Measurements from ENCODE around the gene SLC25A25.
A peak's percentile ranks its signal among the peaks of the same experiment; 100 is the strongest.
"Not testable (repeated sequence)": the region's sequence is repeated elsewhere in the genome, so short reads cannot be mapped to it uniquely, and the experiment has no call there.

The SLC25A25 gene

GRCh38 chr9:128127990-128128835 lies 60.2 kb downstream of the SLC25A25 start:
- peak; percentile 90 for DNase-seq

- DNase-seq, result no peak
Observed at GRCh38 chr9:128128836-128129590, 61.0 kb downstream of the SLC25A25 start.

GRCh38 chr9:128129976-128130590 lies 62.1 kb downstream of the SLC25A25 start:
- not testable (repeated sequence) for DNase-seq

- DNase-seq, result not testable (repeated sequence)
Observed at GRCh38 chr9:128130651-128131050, 62.6 kb downstream of the SLC25A25 start.

DNA sequence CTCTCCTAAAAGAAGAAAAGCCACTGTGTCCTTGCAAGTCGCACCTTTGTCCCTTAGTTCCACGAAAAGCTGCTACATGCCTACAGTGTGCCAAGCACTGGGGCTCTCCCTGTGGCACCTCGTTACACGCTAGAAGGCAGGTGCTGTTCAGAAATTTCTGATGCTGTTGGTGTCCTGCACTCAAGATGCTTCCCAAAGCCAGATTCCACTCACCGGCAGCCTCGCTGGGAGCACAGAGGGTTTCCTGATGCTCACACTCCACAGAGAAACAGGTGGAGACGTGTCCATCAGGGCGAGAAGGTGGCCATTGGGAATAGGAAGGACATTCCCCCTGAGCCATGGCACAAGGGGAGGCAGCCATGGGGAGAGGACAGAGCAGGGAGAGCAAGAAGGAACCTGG lies 63.3 kb downstream of the SLC25A25 start:
- not testable (repeated sequence) for DNase-seq

- not testable (repeated sequence) for DNase-seq
Observed at GRCh38 chr9:128132139-128132538, 64.1 kb downstream of the SLC25A25 start.

- DNase-seq, result not testable (repeated sequence)
Observed at GRCh38 chr9:128135561-128135960, 67.5 kb downstream of the SLC25A25 start.

- DNase-seq, result no peak
Observed at GRCh38 chr9:128136816-128137793, 69.1 kb downstream of the SLC25A25 start.

- no peak for DNase-seq
Observed at GRCh38 chr9:128138001-128138400, 70.0 kb downstream of the SLC25A25 start.

- DNase-seq, result no peak
Observed at GRCh38 chr9:128139621-128140020, 71.6 kb downstream of the SLC25A25 start.

- no peak for DNase-seq
Observed at GRCh38 chr9:128141604-128142003, 73.6 kb downstream of the SLC25A25 start.

- DNase-seq, result no peak
Observed at GRCh38 chr9:128142061-128142460, 74.0 kb downstream of the SLC25A25 start.

- DNase-seq, result no peak
Observed at GRCh38 chr9:128142596-128142995, 74.6 kb downstream of the SLC25A25 start.

DNA sequence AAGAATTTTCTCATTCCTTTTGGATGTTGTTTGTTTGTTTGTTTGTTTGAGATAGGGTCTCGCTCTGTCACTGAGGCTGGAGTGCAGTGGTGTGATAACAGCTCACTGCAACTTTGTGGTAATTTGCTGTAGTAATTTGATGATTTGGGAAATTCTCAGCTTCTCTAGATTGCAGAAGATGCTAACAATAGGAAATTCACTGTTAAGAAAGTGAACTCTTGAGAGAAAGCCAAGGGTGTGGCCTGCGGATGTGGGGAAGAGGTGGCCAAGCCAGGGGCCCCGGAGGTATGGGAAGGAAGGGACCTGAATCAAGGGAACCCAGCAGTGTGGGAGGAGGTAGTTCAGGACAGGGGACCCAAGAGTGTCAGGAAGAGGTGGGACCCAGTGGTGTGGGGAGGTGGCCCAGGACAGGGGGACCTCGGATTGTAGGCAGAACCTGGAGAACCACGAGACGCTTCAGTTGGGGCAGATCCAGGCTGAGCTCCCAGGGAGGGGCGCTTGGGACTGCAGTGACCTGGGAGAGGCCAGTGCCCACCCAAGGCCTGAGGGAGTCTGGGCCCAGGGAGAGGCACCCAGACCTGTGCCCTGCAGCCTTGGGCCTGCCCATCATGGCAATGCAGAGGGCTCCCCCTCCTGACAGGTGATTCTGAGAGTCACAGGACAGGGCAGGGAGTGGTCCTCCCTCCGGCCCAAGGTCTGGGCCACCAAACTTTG lies 75.7 kb downstream of the SLC25A25 start:
- DNase-seq, result no peak

- DNase-seq, result no peak
Observed at GRCh38 chr9:128144239-128145181, 76.5 kb downstream of the SLC25A25 start.

DNA sequence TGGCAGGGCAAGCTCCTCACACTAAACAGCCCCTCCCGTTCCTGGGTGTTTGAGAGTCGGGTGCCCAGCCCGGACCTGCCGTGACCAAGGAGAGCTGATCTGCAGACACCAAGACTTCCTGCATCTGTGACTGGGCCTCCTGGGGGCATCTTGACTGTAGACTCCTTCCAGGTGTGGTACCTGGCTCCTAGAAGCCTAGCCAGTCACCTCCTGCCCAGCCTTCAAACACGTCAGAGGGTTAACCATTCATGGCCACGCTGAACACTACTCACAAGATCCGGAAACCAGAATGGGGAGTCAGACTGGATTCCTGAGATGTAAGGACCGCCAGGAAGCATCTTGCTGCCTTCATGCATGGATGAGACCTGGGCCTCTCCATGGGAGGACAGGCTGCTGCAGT lies 77.5 kb downstream of the SLC25A25 start:
- DNase-seq, result no peak

GRCh38 chr9:128145951-128146351 lies 77.9 kb downstream of the SLC25A25 start:
- DNase-seq, result no peak

DNA sequence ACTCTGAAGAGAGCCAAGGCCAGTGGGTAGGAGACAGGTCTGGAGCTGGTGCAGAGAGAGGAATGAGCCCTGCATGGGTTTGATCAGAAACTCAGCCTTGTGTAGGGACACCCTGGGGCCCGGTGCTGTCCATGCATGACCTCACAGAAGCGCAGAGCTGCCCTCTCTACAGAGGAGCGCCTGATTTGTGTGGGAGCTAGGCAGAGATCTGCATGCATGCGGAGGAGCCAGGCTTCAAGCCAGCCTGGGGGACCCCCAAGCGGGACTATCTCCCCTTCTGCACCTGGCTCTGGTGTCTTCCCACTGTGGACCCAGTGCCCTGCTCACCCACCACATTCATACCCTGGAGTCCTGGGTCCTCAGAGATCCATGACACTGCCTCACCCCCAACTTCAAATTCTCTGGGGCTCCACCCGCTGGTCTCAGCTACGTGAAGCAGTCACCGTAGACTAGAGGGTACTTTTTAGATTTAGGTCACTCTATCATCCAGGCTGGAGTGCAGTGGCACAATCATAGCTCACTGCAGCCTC lies 78.6 kb downstream of the SLC25A25 start:
- DNase-seq, result no peak

DNA sequence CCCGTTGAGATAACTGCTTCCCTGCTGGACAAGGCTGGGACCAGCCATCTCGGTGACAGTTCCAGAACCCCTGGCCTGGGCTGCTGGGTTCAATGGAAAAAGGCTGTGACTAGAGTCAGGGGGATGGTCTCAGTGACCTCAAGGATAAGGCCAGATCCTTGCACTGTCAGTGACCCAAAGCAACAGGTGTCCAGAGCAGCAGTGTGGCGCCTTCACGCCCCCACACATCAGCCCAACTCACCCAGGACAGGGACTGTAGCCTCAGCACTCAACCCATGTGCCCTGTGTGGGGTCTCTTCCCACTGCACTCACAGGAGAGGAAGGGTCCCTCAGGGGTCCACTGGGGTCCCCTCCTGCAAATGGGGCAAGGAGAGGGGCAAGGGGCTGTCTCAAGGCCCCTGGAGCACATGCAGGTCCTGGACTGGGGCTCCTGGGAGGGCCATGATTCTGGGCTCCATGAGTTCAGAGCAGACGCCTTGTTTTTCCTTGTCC lies 80.5 kb downstream of the SLC25A25 start:
- no peak for DNase-seq
